ENCODE measurements around the gene SPRY4. TPM values are rescaled to one million over a fixed set of nuclear protein-coding genes. Genes with fewer than 3 reads are reported as not detected.

SPRY4 gene
- total RNA-seq, 2 donors from 2014 or later, result 8.4 to 21.5 TPM

Other genes starting within 250 kb of the SPRY4 start
- 10 to 100 TPM; 37.1 to 56.9 TPM for gene NDFIP1, start 216.2 kb downstream of the SPRY4 start, total RNA-seq

Data from colonic mucosa (tissue), 2 donors.